Measurements from ENCODE around the gene KCNQ1.

KCNQ1 gene

DNA sequence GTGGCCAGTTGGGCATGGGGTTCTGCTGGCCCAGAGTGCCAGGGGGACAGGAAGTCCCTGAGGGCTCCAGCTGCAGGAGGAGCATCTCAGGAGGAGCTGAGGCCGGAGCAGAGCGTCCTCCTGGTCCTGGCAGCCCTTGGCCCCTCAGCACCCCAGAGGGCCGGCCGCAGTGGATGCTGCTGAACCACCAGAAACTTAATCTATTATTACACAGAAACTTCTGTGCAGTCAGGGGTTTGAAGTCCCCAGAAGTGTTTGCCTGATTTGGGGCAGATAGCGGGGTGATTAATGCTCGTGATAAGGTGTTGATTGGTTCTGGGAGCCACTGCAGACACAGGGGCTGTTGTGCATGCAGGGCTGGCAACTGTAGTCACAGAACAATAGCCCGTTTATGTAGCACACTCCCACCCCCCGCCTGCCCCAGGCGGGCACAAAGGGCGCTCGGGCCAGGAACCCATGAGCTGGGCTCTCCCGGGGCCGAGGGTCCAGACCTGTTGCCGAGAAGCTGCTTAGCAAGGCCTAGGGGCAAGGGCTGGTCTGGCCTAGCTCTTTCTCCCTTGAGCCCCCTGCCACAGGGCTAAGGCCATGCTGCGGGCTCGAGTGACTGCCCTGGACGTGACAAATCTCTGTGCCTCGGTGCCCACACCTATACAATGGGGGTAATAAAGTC, 284.0 kb downstream of the KCNQ1 start:
- no peak for DNase-seq

GRCh38 chr11:2729841-2730240, 285.0 kb downstream of the KCNQ1 start:
- DNase-seq = no peak

DNA sequence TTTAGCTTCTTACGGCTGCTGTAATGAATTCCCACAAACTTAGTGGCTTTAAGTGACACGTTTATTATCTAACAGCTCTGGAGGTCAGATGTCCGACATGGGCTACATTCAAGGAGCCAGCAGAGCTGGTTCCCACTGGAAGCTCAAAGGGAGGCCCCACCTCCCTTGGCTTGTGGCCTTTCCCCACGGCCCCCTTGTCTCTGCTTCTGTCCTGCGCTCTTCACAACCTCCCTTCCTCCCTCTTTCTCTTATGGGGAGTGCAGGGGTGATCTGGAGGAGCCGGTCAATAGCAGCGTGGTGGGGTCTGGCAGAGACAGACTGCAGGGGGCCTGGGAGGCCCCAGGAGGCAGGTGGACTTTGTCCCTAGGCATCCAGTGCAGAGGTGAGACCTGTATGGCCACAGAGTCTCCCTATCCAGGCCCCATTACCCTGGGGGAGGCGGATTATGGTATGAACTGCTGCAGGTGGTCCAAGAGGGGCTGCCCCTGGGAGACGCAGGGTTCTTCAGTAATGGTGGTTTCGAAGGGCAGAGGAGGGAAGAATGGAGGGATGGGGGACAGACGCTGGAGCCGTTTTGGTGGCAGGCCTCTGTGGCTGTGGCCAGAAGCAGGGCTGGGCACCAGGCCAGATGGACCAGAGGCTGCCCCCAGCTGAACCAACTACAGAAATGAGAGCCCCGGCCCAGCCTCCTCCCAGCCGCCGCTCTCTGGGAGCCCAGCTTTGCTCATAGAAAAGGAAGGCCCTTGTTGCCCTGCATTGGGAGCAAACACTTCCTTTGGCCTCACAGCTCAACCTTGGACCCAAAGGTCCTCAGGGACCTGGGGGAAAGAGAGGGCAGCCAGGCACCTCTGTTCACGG, 285.7 kb downstream of the KCNQ1 start:
- DNase-seq = no peak

DNA sequence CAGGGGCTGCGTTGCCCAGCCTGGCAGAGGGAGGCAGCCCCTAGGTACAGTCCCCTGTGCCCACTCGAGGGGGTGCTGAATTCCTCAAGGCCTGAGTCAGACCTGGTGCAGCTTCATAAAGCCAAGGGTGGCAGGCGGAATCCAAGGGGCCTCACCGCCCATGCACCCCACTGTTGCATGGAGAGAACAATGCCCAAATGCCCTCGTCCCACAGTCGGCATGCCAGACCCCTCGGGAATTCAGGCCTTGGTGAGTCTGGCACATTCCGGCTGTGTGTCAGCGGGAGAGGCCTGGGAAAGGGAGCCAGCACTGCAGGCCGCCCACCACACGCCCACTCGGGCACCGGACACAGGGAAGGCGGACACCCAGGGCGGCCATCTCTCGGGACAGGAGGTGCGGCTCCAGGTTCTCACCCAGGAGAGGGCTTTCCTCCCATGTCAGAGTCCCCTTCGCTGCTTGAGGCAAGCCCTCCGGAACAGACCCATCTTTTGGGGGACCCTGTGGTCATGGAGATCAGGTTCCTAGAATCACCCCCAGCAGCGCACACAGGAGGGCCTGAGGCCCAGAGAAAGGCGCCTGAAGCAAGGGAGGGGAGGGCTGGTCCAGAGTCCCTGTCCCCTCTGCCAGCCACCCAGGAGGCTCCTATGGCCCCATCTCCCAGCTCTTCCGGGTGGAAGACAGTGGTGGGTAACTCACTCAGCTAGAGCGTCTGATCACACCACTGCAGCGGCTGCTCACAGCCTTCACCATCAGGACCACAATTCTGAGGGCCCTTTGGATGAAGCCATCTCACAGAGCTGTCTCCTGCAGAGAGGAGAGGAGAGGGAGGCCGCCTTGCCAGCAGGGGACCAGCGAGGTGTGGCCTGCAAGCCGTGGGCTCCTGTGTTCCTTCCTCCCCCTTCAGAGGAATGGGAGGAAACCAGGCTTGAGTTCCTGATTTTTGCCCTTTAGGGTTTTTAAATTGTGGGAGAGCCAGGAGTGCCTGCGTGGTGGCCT, 286.6 kb downstream of the KCNQ1 start:
- no peak for DNase-seq

DNA sequence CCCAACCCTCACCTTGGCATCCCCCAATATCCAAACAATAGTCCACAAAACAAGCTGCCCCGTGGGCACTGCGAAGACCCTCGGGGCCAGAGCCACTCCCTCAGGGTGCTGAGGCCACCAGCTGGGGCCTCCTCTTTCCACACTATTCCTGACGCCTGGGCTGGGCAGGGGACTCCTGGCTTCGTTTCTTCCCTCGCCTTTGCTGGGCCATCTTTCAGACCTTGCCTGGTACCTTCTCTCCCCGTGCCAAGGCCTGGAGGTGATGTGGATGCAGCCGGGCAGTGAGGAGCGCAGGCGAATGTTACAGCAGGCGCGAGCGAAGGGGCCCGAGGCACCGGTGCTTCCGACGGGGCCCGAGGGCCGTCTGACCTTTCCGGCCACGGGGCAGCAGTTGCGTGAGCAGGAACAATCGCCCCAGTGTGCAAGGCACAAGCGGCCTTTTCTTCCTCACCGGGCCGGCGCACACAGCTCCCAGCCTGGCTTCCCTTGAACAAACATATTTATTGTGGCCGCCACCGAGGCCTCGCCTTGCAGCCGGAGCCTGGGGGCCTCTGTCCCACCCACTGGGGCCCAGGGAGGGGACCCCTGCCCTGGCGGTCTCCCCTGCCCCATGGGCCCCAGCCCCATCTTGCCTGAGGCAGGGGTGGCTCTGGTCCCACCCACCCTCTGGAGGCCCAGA, 287.6 kb downstream of the KCNQ1 start:
- DNase-seq = no peak

DNA sequence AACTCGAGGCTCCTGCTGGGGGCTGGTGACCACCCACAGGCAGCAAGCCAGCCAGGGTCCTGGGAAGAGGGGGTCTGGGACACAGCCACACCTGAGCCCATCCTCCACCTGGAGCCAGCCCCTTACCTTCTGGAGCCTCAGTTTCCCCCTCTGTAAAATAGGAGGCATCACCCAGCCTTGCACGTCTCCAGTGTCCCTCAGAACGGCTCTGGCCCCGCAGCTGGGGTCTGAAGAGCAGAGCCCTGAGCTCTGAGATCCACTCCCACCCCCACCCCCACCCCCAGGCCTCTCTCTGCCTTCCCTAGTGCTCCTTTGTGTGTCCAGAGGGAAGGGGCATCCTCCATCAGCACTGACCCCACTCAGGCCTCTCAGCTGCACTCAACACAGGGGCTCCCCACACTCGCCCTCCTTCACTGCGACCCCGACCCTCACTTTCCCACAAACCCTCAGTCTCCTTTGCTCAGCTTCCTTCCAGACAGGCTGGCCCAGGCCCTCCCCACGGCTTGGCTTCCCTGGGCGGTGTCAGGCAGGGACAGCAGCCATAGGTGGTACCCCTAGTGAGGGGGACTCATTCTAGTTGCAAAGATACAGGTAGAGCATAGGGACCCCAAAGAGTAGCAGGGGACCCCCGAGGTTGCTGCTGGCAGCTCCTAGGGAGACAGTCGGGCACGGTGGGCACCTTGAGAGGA, 288.3 kb downstream of the KCNQ1 start:
- DNase-seq = no peak

DNA sequence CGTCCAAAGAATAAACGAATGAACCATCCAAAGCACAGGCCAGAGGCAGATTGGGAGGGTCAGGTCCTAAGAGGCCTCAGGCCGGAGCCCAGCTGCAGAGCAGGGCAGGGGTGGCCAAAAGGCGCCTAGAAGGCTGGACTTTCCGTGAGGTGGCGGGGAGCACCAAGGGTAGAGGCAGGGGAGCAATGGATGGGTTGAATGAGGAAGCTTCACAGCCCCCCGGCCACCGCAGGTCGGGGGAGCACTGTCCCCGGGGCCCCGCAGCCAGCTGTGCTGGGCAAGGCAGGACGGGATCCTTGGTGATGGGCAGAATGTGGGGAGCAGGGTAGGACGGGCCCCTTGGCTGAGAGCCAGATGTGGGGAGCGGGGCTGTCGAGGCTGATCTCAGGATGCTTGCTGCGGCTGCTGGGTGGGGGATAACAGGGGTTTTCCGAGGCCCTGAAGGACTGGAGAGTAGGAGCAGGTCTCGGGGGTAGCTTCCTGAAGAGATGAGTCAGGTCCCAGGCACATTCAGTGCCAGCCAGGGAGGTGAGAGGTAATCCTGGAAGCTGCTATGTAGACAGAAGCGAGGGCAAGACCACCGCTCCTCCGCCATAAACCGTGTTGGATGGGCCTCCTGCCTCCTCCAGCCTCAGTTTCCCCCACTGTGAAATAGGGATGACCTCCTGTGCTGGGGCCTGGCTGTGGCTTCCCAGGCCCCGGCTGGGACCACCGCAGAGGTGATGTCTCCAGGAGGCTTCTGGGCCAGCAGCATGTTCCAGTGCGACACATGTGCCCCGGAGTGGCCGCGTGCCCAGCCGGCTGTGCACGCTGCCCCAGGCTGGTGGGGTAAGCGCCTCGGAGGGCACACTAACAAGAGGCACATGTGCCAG, 289.6 kb downstream of the KCNQ1 start:
- no peak for DNase-seq

- DNase-seq = no peak
Measured at GRCh38 chr11:2735053-2735589, 290.3 kb downstream of the KCNQ1 start.

DNA sequence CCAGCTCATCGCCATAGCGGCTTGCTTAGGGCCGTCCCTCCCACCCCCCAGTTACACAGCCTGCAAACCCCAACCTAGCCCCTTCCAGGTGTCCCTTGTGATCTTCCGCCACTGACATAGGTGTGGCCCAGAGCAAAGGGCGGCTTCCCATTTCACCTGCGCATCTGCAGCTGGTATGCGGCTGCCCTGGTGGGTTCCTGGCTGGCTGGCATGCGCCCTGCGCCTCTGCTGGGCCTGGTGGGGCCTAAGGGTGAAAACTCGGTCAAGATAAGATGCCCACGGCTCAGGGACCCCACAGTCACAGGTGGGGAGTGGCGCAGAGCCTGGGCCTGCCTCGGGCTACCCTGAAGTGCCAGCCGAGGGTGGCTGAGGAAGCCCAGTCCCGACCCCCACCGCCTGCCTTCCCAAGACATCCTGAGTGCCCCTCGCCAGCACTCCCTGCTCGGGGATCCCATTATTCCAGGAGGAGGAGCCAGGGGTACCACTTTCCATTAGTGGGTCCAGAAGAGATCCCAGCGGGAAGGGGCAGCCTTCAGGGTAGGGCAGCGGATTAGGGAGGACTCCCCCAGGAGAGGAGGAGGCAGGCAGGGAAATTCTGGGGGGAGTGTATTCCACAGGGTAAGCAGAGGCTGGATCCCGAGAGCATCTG, 291.9 kb downstream of the KCNQ1 start:
- no peak for DNase-seq

DNA sequence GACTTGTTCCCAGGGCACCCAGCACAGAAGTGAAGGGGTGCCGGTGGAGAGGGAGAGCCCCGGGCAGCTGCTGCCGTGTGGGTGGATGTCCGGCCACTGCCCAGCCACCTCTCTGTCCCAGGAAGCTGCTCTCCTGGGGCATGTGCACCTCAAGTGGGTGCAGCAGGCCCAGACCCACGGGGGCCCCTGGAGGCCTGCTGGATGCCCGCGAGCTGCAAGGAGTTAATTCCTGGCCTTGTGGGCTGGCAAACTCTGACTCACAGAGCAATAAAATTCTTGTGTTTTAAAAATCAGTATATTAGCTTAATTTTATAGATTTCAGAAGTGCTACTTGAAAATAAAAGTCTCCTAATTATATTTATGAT, 292.4 kb downstream of the KCNQ1 start:
- no peak for DNase-seq

GRCh38 chr11:2737866-2738265, 293.1 kb downstream of the KCNQ1 start:
- no peak for DNase-seq

DNA sequence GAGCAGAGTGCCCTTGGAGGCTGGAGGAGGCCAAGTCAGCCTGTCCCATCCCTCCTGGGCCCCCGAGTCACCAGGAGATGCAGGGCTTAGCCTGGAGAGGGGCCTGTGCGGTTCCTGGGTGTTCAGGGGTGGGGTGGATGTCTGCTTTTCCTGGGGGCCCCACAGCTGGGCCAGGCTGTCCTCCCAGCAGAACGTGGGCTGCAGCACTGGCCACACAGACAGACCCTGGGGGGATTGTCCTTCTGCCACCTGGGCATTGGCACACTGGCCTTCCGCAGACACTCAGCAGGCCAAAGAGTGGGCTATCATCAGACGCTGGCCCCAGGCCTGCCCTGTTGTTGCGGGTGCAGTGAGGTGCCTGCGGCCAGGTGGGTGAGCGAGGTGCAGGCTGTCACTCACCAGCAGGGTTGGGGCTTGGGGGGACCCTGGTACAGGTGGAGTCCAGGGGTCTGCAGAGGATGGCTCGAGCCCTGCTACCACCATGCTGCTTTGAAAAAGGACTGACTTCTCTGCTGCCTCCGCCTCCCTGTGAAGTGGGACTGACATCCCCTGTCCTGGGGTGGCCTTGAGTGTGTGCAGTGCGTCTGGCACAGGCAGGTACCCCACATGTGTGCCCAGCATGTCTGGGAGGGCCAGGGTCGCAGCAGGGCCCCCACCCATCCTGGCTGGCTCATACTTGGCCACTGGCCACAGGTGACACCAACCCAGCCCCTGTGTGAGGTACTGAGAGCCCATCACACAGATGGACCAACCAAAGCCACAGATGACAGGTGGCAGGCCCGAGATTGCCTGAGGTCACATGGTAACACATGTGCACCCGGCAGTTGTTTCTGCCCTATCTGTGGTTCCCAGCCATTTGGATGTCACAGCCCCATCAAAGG, 294.0 kb downstream of the KCNQ1 start:
- no peak for DNase-seq

- no peak for DNase-seq
Measured at GRCh38 chr11:2739531-2740274, 294.9 kb downstream of the KCNQ1 start.

GRCh38 chr11:2740275-2740940, 295.6 kb downstream of the KCNQ1 start:
- DNase-seq = no peak

DNA sequence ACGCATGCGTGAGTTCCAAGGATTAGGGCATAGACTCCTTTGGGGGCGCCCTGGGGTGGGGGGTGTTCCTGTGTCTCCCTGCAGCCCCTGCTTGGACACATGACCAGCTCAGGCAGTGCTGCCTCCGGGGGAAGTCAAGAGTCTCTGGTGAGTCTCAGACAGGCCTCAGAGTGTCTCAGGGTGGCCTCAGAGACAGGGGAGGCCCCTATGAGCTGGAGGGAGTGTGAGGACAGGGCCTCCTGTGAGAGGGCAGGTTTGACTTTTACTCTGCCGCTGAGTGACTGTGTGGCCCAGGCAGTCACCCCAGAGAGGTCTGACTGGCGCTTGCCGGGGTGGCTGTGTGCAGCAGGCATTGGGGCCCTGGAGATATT, 296.2 kb downstream of the KCNQ1 start:
- DNase-seq = no peak

DNA sequence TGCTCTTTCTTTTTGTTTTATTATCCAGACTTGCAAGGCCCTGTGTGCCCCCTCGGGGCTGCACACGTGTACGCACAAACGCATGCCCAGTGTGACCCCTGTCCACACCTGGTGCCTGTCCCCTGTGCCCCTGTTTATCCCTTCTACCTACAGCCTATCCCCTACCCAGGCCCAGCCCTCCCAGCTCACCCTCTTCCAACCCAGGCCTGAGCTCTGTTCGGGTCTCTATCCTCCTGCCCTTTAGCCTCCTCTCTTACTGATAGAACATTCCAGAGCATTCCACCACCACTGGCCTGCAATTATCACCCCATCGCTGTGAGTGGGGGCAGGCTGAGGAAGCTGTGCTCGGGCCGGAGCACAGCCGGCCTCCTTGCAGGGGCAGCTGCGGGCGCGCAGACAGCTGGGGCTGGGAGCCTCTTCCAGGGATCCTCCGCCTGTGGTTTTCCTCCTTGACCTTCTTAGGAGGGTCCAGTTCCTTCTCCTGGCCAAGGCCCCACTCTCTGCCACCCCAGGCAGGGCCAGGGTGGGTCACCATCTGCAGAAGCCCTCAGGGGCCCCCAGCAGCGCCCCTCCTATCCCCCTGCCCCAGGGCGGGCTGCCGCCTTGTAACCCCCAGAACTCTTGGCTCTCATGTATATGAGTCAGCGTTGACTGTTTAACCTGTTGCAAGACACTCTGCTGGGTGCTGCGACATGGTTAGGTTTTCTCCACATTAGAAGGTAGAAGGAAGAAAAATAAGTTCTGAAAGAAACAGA, 296.7 kb downstream of the KCNQ1 start:
- no peak for DNase-seq

DNA sequence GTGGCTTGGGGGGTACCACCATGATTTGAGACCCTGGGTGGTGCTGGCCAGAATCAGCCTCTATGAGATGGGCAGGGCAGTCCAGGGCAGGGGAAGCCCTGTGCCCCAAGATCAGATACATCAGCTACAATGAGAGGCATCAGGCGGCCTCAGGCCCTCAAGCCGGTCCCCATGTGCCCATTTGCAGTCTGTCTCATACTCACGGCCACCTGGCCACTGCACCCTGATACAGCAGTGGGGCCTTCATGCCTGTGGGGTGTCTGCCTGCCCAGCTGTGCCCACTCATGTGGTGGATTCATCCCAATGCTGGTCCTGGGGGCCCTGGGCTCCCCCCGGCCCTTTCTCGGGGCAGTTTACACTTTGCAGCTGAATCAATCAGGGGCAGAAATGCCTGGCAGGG, 297.4 kb downstream of the KCNQ1 start:
- DNase-seq = no peak

Measured in DMS79 treated with DMSO at 0.1 percent for 48 hours (cell line).